IPS-20b (cell line): ENCODE results near the gene BEX5.
"Not testable (repeated sequence)": the region's sequence is repeated elsewhere in the genome, so short reads cannot be mapped to it uniquely, and the experiment has no call there.

Experiments used
- H3K27ac ChIP-seq: one replicate; pipeline ENCODE4 v1.5.1; 2013; ENCODE audit warnings: low read length
- H3K27me3 ChIP-seq: 2 replicates; pipeline ENCODE4 v1.6.1; 2013; ENCODE audit warnings: mild to moderate bottlenecking, low read length, inconsistent platforms; ENCODE audit not compliant: insufficient read depth
- H3K36me3 ChIP-seq: 2 replicates; pipeline ENCODE4 v1.6.1; 2013; ENCODE audit warnings: low read depth, mild to moderate bottlenecking, inconsistent platforms, low read length, moderate library complexity; ENCODE audit not compliant: insufficient read depth
- H3K4me1 ChIP-seq: 2 replicates; pipeline ENCODE4 v1.6.1; 2013; ENCODE audit warnings: mild to moderate bottlenecking, control low read depth, inconsistent platforms, low read length, moderate library complexity; ENCODE audit not compliant: insufficient read depth
- H3K4me3 ChIP-seq: 2 replicates; pipeline ENCODE4 v1.5.1; 2013; ENCODE audit warnings: mild to moderate bottlenecking, low read length, inconsistent platforms
- H3K9ac ChIP-seq: 2 replicates; pipeline ENCODE4 v1.6.1; 2013; ENCODE audit warnings: low read depth, mild to moderate bottlenecking, inconsistent platforms, low read length, moderate library complexity
- H3K9me3 ChIP-seq: 2 replicates; pipeline ENCODE4 v1.6.1; 2013; ENCODE audit warnings: mild to moderate bottlenecking, low read depth, low read length, inconsistent platforms; ENCODE audit not compliant: insufficient read depth

The BEX5 gene

GRCh38 chrX:102125436-102125835 lies 30.3 kb downstream of the BEX5 start, which contains the start of gene TCEAL2:
Gene TCEAL2, plus strand, starts transcription at chrX:102125679. Its CDS starts 1,152 bp downstream, at chrX:102126831.
- peak within 1 kb of the TSS; percentile 67; the same call in 1 of the 2 replicates for H3K4me3 ChIP-seq
- not testable (repeated sequence) for H3K36me3 ChIP-seq, H3K4me1 ChIP-seq, H3K9me3 ChIP-seq, H3K27ac ChIP-seq
- H3K27me3 ChIP-seq, result peaks cover 31% of the 10 kb centered on the region
- peak within 1 kb of the TSS; percentile 58; the same call in 1 of the 2 replicates for H3K9ac ChIP-seq

GRCh38 chrX:102125014-102125413 lies 30.8 kb downstream of the BEX5 start:
- peaks cover 31% of the 10 kb centered on the region for H3K27me3 ChIP-seq
- not testable (repeated sequence) for H3K9ac ChIP-seq, H3K4me1 ChIP-seq, H3K27ac ChIP-seq, H3K9me3 ChIP-seq, H3K36me3 ChIP-seq
- peak overlapping the region; percentile 58; the same call in 1 of the 2 replicates for H3K4me3 ChIP-seq

- H3K9ac ChIP-seq, result no peak overlapping the region
- no peaks in the 10 kb centered on the region for H3K36me3 ChIP-seq
- H3K4me3 ChIP-seq, result no peak overlapping the region
- no peak overlapping the region for H3K27ac ChIP-seq
- H3K9me3 ChIP-seq, result no peaks in the 10 kb centered on the region
- H3K27me3 ChIP-seq, result no peaks in the 10 kb centered on the region
- no peaks in the 10 kb centered on the region for H3K4me1 ChIP-seq
These were observed 40.0 kb downstream of the BEX5 start for GRCh38 chrX:102115748-102116147.

DNA sequence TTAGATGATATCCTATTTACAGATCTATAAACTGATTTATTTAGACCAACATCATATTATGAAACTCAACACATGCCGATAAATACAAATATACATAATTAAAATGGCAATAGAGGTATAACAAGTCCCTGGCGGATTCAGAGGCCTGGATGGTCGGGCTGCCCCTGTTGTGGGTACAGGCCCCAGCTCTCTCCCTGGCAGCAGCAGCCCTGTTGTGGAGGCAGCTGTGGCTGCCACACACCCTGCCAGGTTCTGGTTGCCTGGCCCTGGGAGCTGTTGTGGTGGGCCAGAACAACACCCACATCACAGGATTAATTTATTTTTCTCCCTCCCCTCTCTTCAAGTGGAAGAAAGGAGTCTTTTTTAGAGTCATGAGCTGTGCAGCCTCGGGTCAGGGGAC lies 42.4 kb downstream of the BEX5 start:
- Histone ChIP-seq H3K27ac (no peak overlapping the region), H3K36me3 (no peaks in the 10 kb centered on the region), H3K27me3 (no peaks in the 10 kb centered on the region), H3K9ac (no peak overlapping the region), H3K9me3 (no peaks in the 10 kb centered on the region), H3K4me3 (no peak overlapping the region), H3K4me1 (no peaks in the 10 kb centered on the region)
